GM10248 (cell line): Measurements from ENCODE around the gene UGT1A4.

Experiments
- CTCF ChIA-PET: fragments of 300-600 bp; sonication (Branson Sonifier 250); formaldehyde crosslinking; extraction: SDS; loops from one replicate; lab custom pipeline; 2021; ENCODE audit warnings: antibody characterized with exemption; lab: Yijun Ruan, JAX
- POLR2A ChIA-PET: fragments of 350-650 bp; sonication (Branson Sonifier 250); formaldehyde crosslinking; extraction: SDS; loops from one replicate; lab custom pipeline; 2020; ENCODE audit warnings: antibody characterized with exemption; lab: Yijun Ruan, JAX
- DNase-seq: peaks from one replicate; pipeline ENCODE4 v3.0.0; 2012; ENCODE audit errors: extremely low spot score
- TF ChIP-seq, protein P1 (sequence below): IDR thresholded peaks from 2 replicates; pipeline ENCODE4 v1.5.1; 2012; ENCODE audit warnings: mild to moderate bottlenecking, low read depth; ENCODE audit errors: extremely low read depth, missing control alignments, control extremely low read depth

Gene UGT1A4

DNA sequence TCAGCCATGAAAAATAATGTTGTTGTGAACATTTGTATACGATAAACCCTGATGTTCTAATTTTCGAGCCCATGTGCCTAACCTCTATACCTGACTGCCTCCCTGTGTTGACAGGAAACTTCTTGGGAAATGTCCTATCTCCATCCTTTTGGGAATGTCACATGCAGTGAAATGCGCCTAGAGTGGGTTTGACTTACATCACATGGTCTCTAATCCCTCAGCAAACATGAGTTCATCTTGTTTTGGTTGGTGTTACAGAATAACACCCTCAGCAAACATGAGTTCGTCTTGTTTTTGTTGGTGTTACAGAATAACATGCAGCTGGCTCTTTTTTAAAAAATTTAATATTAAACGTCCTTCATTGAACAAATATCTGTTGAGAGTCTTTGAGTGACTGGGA, 30.2 kb upstream of the UGT1A4 start:
- ChIA-PET POLR2A (no interaction called here), CTCF (no interaction called here)
- DNase-seq = no peak
- TF ChIP-seq, protein P1, sequence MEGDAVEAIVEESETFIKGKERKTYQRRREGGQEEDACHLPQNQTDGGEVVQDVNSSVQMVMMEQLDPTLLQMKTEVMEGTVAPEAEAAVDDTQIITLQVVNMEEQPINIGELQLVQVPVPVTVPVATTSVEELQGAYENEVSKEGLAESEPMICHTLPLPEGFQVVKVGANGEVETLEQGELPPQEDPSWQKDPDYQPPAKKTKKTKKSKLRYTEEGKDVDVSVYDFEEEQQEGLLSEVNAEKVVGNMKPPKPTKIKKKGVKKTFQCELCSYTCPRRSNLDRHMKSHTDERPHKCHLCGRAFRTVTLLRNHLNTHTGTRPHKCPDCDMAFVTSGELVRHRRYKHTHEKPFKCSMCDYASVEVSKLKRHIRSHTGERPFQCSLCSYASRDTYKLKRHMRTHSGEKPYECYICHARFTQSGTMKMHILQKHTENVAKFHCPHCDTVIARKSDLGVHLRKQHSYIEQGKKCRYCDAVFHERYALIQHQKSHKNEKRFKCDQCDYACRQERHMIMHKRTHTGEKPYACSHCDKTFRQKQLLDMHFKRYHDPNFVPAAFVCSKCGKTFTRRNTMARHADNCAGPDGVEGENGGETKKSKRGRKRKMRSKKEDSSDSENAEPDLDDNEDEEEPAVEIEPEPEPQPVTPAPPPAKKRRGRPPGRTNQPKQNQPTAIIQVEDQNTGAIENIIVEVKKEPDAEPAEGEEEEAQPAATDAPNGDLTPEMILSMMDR = no peak

DNA sequence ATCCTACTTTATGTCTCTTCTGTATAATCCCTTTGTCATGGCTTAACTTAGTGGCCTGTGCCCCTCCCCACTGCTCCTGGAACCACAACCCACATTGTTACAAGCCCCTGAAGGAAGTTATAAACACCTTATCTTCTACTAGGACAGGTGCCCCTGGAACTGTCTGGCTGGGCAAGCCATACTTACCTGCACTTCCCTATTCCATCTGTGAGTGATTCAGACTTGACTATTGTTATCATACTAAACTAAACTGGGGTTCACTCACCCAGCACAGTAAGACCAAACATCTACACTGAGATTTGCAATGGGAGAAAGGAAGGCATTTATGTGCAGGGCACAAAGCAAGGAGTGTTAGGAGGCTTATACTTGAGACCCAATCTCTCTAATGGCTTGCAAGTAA, 29.5 kb upstream of the UGT1A4 start:
- DNase-seq = no peak
- TF ChIP-seq, protein P1 = no peak
- ChIA-PET POLR2A (no interaction called here), CTCF (no interaction called here)

DNA sequence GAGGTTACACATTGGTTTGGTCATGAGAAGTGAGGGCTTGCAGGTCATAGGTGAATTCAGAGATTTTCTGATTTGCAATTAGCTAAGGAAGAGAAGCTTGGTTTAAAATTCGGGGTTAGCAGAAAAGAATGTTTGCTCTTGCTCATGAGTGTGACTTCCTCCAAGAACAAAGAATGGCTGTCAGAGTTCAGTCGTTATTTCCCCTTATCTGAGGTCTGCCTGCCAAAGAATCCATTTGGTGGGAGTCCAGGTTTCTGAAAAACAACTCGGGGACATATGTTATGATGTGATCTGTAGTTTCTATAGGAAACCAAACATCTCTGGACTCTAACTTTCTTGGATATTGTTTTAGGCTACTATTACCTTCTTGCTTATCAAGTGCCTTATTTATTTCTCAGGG, 29.0 kb upstream of the UGT1A4 start:
- TF ChIP-seq, protein P1 = no peak
- CTCF ChIA-PET = no interaction called here
- DNase-seq = no peak
- POLR2A ChIA-PET = no interaction called here

DNA sequence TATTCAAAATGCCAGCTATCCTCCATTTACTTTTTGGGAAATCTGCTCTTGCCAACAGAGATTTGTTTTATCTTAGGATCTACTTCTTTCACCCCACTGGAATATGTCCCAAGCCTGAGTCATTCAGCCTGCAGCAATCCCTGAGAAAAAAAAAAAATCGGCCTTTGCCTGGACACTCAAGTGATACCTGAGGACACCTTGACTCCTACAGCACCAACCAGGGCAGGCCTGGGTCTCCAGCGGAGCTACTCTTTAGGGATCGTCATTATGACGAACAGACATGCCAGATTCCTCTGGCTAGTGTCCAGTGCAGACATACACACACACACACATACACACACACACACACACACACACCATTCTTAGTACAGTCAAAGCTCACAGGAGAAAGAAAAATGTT, 28.1 kb upstream of the UGT1A4 start:
- CTCF ChIA-PET = no interaction called here
- TF ChIP-seq, protein P1 = no peak
- no peak for DNase-seq
- POLR2A ChIA-PET = no interaction called here

DNA sequence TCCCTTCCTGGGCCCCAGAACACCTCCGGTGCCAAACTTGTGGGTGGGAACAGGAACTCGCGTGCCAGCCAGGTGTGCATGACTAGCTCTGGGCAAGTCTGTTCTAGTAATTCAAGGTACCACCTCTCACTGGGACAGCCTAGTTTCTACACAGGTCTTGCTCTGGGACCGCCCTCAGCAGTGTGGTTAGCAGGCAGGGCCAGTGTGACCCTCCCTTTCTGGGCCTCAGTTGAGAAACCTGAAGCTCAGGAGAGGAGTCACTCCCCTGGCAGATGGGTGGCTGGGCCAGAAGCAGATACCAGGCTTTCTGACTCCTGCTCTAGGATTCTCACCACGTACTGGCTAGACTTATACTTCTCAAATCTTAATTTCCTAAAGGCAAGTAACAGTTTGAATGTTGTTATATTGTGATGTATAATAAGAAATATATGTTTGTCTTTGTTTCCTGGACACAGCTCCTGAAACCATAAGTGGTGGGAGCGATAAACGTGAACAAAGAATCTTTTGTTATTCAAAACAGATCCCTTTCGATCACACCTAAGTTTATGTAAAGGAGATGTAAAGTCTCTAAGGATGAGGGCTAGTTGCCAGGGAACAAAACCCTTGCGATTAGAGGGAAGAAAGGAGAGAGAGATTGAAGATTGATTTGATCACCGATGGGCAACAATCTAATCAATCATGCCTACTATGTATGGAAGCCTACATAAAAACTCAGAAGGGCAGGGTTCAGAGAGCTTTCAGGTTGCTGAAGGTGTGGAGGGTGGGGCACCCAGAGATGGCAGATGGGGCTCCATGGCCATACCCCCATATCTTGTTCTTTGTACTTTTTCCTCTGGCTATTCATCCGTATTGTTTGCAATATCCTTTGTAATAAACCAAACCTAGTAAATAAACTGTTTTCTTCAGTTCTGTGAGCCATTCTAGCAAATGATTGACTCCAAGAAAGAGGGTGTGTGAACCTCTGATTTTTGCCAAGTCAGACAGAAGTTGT, 26.8 kb upstream of the UGT1A4 start:
- DNase-seq = no peak
- TF ChIP-seq, protein P1 = no peak
- ChIA-PET CTCF (interaction anchor here (1.2 kb wide), 1 partner anchor 20 kb away, joined by 5 read pairs; no protein-coding TSS in a partner anchor), POLR2A (no interaction called here)

DNA sequence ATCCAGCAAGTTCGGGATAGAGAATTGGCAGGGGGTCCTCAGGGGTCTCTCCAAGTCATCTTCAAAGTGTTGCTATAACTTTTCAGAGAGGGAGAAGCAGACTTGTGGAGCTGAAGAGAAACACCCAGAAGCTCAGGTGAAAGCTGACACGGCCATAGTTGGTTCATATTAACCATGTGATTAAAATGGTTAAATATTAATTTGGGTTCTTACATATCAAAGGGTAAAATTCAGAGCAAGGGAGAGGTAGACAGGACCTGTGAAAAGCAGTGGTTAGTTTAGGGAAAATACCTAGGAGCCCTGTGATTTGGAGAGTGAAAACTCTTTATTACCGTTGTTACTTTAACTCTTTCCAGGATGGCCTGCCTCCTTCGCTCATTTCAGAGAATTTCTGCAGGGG, 25.9 kb upstream of the UGT1A4 start, which contains the start of gene UGT1A6:
Gene UGT1A6 (plus strand): TSS at position 243 of the 400 bp plus-strand sequence. CDS start 115 bp downstream, at position 358.
- TF ChIP-seq, protein P1 = no peak
- POLR2A ChIA-PET = no interaction called here

More for the DNA sequence above, 25.9 kb upstream of the UGT1A4 start, which contains the start of gene UGT1A6:
- DNase-seq = no peak
- CTCF ChIA-PET = no interaction called here
